GM19238 (cell line): Measurements from ENCODE around the gene CELSR1.

Source experiments
- DNase-seq: peaks from one replicate; pipeline ENCODE4 v3.0.0; 2011; ENCODE audit warnings: low spot score; ENCODE audit not compliant: insufficient read length

Gene CELSR1, protein sequence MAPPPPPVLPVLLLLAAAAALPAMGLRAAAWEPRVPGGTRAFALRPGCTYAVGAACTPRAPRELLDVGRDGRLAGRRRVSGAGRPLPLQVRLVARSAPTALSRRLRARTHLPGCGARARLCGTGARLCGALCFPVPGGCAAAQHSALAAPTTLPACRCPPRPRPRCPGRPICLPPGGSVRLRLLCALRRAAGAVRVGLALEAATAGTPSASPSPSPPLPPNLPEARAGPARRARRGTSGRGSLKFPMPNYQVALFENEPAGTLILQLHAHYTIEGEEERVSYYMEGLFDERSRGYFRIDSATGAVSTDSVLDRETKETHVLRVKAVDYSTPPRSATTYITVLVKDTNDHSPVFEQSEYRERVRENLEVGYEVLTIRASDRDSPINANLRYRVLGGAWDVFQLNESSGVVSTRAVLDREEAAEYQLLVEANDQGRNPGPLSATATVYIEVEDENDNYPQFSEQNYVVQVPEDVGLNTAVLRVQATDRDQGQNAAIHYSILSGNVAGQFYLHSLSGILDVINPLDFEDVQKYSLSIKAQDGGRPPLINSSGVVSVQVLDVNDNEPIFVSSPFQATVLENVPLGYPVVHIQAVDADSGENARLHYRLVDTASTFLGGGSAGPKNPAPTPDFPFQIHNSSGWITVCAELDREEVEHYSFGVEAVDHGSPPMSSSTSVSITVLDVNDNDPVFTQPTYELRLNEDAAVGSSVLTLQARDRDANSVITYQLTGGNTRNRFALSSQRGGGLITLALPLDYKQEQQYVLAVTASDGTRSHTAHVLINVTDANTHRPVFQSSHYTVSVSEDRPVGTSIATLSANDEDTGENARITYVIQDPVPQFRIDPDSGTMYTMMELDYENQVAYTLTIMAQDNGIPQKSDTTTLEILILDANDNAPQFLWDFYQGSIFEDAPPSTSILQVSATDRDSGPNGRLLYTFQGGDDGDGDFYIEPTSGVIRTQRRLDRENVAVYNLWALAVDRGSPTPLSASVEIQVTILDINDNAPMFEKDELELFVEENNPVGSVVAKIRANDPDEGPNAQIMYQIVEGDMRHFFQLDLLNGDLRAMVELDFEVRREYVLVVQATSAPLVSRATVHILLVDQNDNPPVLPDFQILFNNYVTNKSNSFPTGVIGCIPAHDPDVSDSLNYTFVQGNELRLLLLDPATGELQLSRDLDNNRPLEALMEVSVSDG (N-terminal part only)

GRCh38 chr22:46537225-46537945 lies at the start of gene CELSR1:
CELSR1 (minus strand) TSS chr22:46537620; CDS start chr22:46537170, 450 bp downstream.
- DNase-seq: no peak

GRCh38 chr22:46587061-46587460 lies 49.6 kb upstream of the CELSR1 start:
- peak; percentile 79 for DNase-seq

DNA sequence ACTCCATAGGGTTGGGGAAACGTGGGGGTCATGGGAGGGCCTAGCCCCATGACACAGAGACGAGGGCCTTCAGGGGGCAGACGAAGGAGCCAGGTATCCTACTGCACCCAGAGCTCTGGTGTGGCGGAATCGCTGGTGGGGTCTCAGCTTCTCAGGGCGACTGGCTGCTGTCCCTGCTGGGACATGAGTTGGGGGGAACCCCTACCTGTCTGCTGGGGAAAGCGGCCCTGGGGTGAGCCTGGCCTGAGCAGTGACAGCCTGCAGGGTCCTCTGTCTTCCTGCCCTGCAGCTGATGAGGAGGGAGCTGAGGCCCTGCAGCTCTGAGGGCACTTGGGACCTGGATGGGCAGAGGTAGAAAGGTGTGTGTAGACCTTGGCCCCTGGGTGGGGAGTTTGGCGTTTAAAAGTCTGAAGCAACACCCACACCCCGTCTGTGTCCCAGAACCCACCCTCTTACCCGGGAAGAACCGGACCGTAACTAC lies 49.2 kb upstream of the CELSR1 start:
- DNase-seq: no peak

DNA sequence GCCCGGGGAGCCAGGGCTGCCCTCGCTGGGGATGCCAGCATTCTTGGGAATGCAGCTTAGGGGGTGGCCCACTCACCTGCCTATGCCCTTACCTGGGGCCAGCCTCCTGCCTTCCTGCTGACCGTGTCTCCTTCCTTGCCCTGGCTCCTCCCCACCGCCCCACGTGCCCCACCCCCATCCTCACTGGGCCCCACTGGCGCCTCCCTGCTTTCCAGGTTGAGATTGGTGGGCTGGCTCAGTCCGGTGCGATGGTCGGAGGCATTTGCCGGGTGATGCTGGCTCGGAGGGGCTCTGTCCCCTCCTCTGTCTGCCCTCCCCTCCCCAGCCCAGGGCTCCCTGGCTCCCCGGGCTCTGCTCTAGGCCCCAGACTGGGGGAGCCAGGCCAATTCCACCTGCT lies 48.7 kb upstream of the CELSR1 start:
- DNase-seq: no peak

- no peak for DNase-seq
Observed at GRCh38 chr22:46585340-46586122, 48.1 kb upstream of the CELSR1 start.

DNA sequence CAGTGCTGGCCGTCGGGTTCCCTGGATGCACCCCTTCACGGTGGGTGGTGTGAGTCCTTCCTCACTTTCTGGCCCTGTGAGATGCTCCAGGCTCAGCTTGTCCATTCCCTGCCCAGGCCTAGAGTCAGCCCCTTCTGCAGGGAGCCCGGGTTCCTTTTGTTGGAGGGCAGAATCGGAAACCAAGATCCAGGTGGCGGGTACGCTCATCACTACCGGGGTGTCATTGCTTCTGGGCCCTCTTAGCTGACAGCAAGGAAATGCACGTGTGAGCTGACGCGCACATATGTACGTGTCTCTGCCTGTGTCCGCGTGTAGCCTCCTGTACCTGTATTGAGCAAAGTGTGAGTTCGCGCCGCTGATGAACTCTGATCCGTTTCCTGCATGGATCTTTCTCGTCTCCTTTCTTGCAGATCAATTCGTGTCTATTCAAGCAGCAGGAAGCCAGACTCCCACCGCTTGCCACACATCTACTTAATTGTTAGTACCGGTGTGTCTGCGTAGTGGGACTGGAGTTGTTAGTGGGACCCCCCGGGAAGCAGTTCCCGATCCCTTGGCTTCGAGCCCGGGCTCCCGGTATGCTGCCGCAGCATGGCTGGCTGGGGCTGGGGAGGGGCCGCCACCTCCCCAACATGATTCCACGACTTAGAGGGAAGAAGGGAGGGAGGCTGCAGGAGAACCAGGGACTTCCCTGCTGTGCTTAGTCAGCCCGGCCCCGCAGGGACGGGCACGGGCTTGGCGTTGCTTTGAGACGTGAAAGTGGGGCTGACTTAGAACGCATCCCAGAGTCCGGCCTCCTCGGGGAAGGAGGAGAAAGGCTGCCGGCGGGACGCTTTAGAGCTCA lies 46.9 kb upstream of the CELSR1 start:
- no peak for DNase-seq

DNA sequence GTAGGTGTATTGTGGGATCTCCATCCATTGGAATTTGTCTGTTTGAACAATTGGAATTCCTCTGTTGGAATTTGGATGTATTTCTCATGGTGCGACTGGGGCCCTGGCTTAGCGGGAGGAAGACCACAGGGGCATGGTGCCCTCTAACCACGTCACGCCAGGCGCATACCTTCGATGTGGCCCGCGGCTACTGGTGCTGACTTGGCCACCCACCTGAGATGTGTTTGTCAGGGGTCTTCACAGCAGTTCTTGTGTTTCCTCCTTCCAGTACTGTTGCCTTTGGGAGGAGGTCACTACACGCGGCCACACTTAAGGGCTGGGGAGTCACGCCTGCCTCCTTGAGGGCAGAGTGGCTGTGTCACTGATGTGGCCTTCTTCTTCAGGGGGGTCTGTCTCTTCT lies 46.2 kb upstream of the CELSR1 start:
- no peak for DNase-seq

DNA sequence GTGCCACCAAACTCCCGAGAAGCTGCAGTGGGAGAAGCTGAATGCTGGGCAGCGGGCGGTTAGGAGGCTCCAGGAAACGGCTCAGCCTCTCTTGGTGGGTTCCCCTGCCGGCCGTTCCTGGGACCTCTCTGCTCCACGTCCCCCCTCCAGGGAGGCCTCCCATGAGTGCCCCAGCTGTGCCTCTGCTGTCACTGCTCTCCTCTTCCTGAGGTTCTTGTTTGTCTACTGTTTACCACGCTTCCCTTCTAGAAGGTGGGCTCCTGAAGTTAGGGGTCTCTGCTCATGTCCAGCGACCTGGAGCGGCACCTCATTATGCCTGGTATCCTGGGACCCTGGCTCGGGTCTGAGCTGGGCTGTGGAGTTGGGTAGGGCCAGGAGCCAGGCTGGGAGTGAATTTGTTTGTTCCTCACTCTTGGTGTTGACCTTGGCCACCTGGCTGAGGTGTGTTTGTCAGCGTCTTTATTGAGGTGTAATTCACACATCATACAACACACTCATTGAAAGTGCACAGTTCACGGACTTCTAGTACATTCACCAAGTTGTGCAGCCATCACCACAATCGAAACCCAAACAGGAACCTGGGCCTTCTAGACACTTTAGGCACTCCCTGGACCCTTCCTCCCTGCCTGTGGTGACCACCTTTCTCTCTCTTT lies 45.0 kb upstream of the CELSR1 start:
- DNase-seq: no peak

DNA sequence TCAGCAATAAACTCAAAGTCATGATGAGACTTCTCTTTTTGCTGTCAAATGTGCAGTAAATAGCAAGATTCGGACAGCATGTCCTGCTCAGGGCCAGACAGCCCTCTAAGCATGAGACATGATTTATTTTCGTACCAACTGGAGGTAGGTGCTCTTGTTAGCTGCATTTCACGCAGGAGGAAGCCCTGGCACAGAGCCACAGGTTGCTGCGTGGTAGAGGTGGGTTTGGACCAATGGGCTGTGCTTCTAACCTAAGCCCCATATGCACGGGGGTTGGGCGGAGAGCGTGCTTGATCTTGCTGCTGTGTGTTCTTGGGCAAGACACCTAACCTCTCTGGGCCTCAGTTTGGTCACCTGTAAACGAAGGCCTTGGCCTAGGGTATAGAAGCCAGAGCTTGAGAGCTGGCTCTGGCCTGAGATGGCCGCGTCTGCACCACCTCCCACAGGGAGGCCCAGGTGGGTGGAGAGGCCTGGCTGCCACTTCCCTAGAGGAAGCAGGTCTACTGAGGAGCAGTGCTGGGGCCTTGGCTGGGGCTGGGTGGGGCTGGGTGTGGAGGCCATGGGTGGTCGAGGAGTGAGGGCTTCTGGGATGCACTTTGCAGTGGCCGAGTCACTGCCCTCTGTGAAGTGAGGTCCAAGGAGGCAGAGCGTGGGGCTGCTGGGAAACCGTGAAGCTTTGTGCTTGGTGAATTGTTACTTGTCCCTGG lies 44.3 kb upstream of the CELSR1 start:
- DNase-seq: no peak

GRCh38 chr22:46580940-46581537 lies 43.6 kb upstream of the CELSR1 start:
- no peak for DNase-seq

- DNase-seq: no peak
Observed at GRCh38 chr22:46579751-46580449, 42.5 kb upstream of the CELSR1 start.

- DNase-seq: no peak
Observed at GRCh38 chr22:46578824-46579561, 41.6 kb upstream of the CELSR1 start.

DNA sequence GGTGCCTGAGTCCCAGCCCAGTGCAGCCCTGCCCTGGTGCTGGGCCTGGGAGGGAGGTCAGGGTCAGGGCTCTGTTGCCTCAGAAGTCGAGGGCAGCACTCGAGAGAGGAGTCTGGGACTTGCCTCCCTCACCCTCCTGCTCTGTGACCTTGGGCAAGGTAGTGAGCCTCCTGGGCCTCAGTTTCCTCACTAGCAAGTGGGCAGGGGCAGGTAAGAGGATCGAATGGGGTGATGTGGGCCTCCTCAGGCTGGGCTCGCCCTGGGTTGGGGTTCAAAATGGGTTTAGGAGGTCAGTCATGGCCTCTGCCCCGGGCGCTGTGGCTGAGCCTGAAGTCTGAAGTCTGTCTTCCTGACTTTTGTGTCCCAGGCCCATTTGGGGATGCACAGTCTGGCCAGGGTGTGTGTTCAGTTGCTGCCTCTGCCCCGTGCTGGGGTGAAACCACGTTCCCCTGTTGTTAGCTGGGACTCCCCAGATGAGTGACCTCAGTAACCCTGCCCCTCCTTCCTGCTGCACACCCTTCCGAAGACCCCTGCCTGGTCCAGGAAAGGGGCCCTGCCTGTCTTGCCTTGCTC lies 40.9 kb upstream of the CELSR1 start:
- no peak for DNase-seq

DNA sequence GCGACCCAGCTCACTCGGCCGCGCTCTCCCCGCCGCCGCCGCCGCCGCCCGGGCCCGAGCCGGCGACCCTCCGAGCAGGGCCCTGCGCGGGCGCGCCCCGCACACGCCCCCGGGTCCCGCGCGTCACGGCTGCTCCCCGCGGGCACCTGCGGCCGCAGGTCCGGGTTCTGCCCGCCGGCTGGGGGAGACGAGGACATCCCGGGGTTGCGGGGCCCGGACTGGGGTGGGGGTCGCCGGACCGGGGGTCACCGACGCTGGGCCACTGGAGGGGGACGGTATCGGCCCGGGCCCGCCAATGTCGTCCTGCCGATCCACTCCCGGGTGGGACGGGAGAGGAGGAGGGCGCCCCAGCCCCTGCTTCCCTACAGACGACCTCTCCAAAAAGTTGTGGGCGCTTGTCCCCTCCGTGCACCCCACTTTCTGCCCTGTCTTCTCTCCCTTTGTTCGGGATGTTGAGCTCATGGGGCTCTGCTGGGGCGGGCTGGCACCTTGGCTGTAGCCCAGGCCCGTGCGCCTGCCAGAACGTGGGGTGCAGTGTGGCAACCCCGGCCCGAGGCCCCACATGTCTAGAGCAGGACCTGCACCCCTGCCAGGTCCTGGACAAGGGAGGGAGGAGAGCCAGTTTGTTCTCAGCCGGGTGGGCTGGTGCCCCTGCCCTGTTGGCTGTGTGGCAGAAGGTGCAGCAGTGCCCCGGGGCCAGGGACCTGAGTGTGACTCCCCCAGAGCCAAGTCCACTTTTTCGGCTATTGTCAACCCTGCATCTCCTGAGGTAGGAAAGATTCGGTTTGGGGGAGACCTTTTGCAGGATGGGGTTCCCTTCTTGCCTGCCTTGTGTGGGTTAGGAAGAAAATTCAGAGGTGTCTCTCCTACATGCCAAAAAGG lies 40.2 kb upstream of the CELSR1 start:
- DNase-seq: no peak
